IMR-90 (cell line): Measurements from ENCODE around the gene CD33. TPM values are rescaled to one million over a fixed set of nuclear protein-coding genes. Genes with fewer than 3 reads are reported as not detected.

Experiments used
- ATAC-seq: fragments of 200-7000 bp; cut with Tn5 transposase; 2 replicates; pipeline ENCODE4 v1.9.1; 2020; ENCODE audit warnings: low read depth, mild to moderate bottlenecking, moderate library complexity
- BruUV-seq: library from RNA; stranded (reverse); fragments of 400-500 nt; replicated peaks from 2 replicates; lab custom pipeline; 2021; lab: Mats Ljungman, UMichigan
- CTCF ChIA-PET: fragments of 300-600 bp; formaldehyde crosslinking; extraction: SDS; loops from one replicate; lab custom pipeline; 2021; ENCODE audit warnings: antibody characterized with exemption; lab: Yijun Ruan, JAX
- POLR2A ChIA-PET: fragments of 300-600 bp; sonication (Branson Sonifier 250); formaldehyde crosslinking; loops from one replicate; lab custom pipeline; 2022; ENCODE audit warnings: antibody characterized with exemption; ENCODE audit not compliant: unreplicated experiment; lab: Charles Lee
- DNase-seq: peaks from one replicate; pipeline ENCODE4 v3.0.0; 2013
- H2AFZ ChIP-seq: replicated peaks from 2 replicates; pipeline ENCODE3; 2013; ENCODE audit warnings: low read length, mild to moderate bottlenecking; ENCODE audit not compliant: poor library complexity
- H2AK5ac ChIP-seq: 2 replicates; pipeline ENCODE4 v1.6.1; 2013; ENCODE audit warnings: low read depth, low read length, inconsistent platforms
- H2AK9ac ChIP-seq: replicated peaks from 2 replicates; pipeline ENCODE3; 2013; ENCODE audit warnings: mild to moderate bottlenecking, low read depth, low read length, moderate library complexity; ENCODE audit not compliant: poor library complexity
- H2BK120ac ChIP-seq: 2 replicates; pipeline ENCODE4 v1.6.1; 2013; ENCODE audit warnings: low read depth, low read length, inconsistent platforms
- H2BK15ac ChIP-seq: 3 replicates; pipeline ENCODE4 v1.6.1; 2013; ENCODE audit warnings: low read depth, low read length, inconsistent platforms
- H2BK20ac ChIP-seq: 2 replicates; pipeline ENCODE4 v1.6.1; 2013; ENCODE audit warnings: low read depth, mild to moderate bottlenecking, inconsistent platforms, low read length, moderate library complexity
- H2BK5ac ChIP-seq: 2 replicates; pipeline ENCODE4 v1.6.1; 2013; ENCODE audit warnings: mild to moderate bottlenecking, low read depth, low read length, inconsistent platforms; ENCODE audit not compliant: poor library complexity, severe bottlenecking
- H3K14ac ChIP-seq: replicated peaks from 2 replicates; pipeline ENCODE4 v1.6.1; 2013; ENCODE audit warnings: low read depth, low read length, inconsistent platforms
- H3K18ac ChIP-seq: 2 replicates; pipeline ENCODE4 v1.6.1; 2013; ENCODE audit warnings: low read depth, low read length, control low read depth
- H3K23ac ChIP-seq: 2 replicates; pipeline ENCODE4 v1.6.1; 2013; ENCODE audit warnings: low read depth, low read length, inconsistent platforms
- H3K27ac ChIP-seq: 2 replicates; pipeline ENCODE4 v1.5.1; 2013; ENCODE audit warnings: mild to moderate bottlenecking, control low read depth, low read length; ENCODE audit not compliant: insufficient read depth
- H3K27me3 ChIP-seq: 2 replicates; pipeline ENCODE4 v1.6.1; 2013; ENCODE audit warnings: low read length; ENCODE audit not compliant: control insufficient read depth, insufficient read depth
- H3K36me3 ChIP-seq: 2 replicates; pipeline ENCODE4 v1.6.1; 2013; ENCODE audit warnings: low read length, mixed read lengths; ENCODE audit not compliant: control insufficient read depth, insufficient read depth
- H3K4ac ChIP-seq: 2 replicates; pipeline ENCODE4 v1.6.1; 2013; ENCODE audit warnings: low read depth, low read length, inconsistent platforms
- H3K4me1 ChIP-seq: 2 replicates; pipeline ENCODE4 v1.6.1; 2013; ENCODE audit warnings: low read length, mixed read lengths; ENCODE audit not compliant: control insufficient read depth, insufficient read depth
- H3K4me2 ChIP-seq: 2 replicates; pipeline ENCODE4 v1.6.1; 2013; ENCODE audit warnings: low read depth, mild to moderate bottlenecking, control low read depth, low read length, moderate library complexity
- H3K4me3 ChIP-seq: 2 replicates; pipeline ENCODE4 v1.5.1; 2013; ENCODE audit warnings: low read depth, mild to moderate bottlenecking, control low read depth, low read length, moderate library complexity; ENCODE audit not compliant: insufficient read depth
- H3K56ac ChIP-seq: 2 replicates; pipeline ENCODE4 v1.6.1; 2013; ENCODE audit warnings: low read length, inconsistent platforms; ENCODE audit not compliant: insufficient read depth; ENCODE audit errors: extremely low read depth
- H3K79me1 ChIP-seq, 2 experiments: 2 replicates each; pipeline ENCODE4 v1.6.1; 2013; ENCODE audit warnings: low read length in 2 of 2, inconsistent platforms in 1 of 2, low read depth in 1 of 2
- H3K9ac ChIP-seq: 2 replicates; pipeline ENCODE4 v1.6.1; 2013; ENCODE audit warnings: low read depth, low read length, control low read depth
- H3K9me1 ChIP-seq: 2 replicates; pipeline ENCODE4 v1.6.1; 2013; ENCODE audit warnings: low read length, inconsistent platforms; ENCODE audit not compliant: insufficient read depth
- H3K9me3 ChIP-seq: 2 replicates; pipeline ENCODE4 v1.6.1; 2013; ENCODE audit warnings: low read length; ENCODE audit not compliant: control insufficient read depth, insufficient read depth
- H4K20me1 ChIP-seq: 2 replicates; pipeline ENCODE4 v1.6.1; 2013; ENCODE audit warnings: low read length, inconsistent platforms; ENCODE audit not compliant: insufficient read depth
- H4K5ac ChIP-seq: 2 replicates; pipeline ENCODE4 v1.6.1; 2013; ENCODE audit warnings: mild to moderate bottlenecking, low read depth, low read length, control low read depth
- H4K8ac ChIP-seq, 2 experiments: 2 replicates each; pipeline ENCODE4 v1.6.1; 2013; ENCODE audit warnings: low read depth in 2 of 2, low read length in 2 of 2, control low read depth in 1 of 2, inconsistent platforms in 1 of 2
- H4K91ac ChIP-seq: 2 replicates; pipeline ENCODE4 v1.6.1; 2013; ENCODE audit warnings: low read depth, low read length, inconsistent platforms; ENCODE audit not compliant: insufficient read depth
- CEBPB ChIP-seq: IDR thresholded peaks from 2 replicates; pipeline ENCODE4 v1.6.1; 2012; ENCODE audit warnings: low read depth, low read length, improper control_type of control experiment
- CTCF ChIP-seq: conservative IDR thresholded peaks from 2 replicates; pipeline ENCODE4 v1.5.1; 2012; ENCODE audit warnings: mild to moderate bottlenecking, low read depth, low read length, improper control_type of control experiment
- FOS ChIP-seq: fragments of 150-350 bp; IDR thresholded peaks from 2 replicates; pipeline ENCODE4 v1.6.1; 2016; ENCODE audit warnings: low read depth, low read length
- MAFK ChIP-seq: IDR thresholded peaks from 2 replicates; pipeline ENCODE4 v1.6.1; 2012; ENCODE audit warnings: low read depth, low read length, improper control_type of control experiment
- RCOR1 ChIP-seq: IDR thresholded peaks from 2 replicates; pipeline ENCODE4 v1.6.1; 2012; ENCODE audit warnings: mild to moderate bottlenecking, low read length, improper control_type of control experiment; ENCODE audit not compliant: insufficient replicate concordance
- RFX5 ChIP-seq: IDR thresholded peaks from 2 replicates; pipeline ENCODE4 v1.8.0; 2012; ENCODE audit warnings: low read depth, mild to moderate bottlenecking, low read length, moderate library complexity
- WGBS, 2 experiments: methylation state at CpG; one replicate each; pipeline versions ENCODE4 v1.1.5 to v1.1.7; 2013; ENCODE audit warnings: missing lambda C conversion rate in 2 of 2; ENCODE audit not compliant: insufficient read length in 1 of 2; ENCODE audit errors: extremely low coverage in 2 of 2; 5-methylcytosine and 5-hydroxymethylcytosine counted together
- dilution Hi-C: fragments of 300-500 bp; cut with HindIII; formaldehyde crosslinking; loops from one replicate; pipeline ENCODE4 v1.14.3; 2018; ENCODE audit warnings: low sequenced_read_pairs; ENCODE audit not compliant: unreplicated experiment
- in situ Hi-C: fragments of 300-500 bp; cut with MboI; formaldehyde crosslinking; loops from 3 replicates; pipeline ENCODE4 v1.14.3; 2019; ENCODE audit warnings: low sequenced_read_pairs, inconsistent platforms, mixed read lengths
- intact Hi-C: fragments of 100-400 bp; cut with micrococcal nuclease; formaldehyde crosslinking; loops from 2 replicates; pipeline ENCODE4 v1.10.0; 2022
- polyA plus RNA-seq, 3 experiments: library from polyadenylated mRNA; depleted of rRNA; stranded (reverse); fragments of >200 nt; gene quantifications; 2 replicates each; pipeline ENCODE4 v1.2.3, GENCODE V29; 2012; ENCODE audit warnings: low replicate concordance in 1 of 3
- total RNA-seq: library from RNA; depleted of rRNA; stranded (reverse); fragments of >200 nt; gene quantifications from 2 replicates; pipeline ENCODE4 v1.2.3, GENCODE V29; 2012

CD33 gene
- total and polyA plus RNA-seq, 2 of the 4 experiments (the other 2 are of a cell fraction), result not detected

DNA sequence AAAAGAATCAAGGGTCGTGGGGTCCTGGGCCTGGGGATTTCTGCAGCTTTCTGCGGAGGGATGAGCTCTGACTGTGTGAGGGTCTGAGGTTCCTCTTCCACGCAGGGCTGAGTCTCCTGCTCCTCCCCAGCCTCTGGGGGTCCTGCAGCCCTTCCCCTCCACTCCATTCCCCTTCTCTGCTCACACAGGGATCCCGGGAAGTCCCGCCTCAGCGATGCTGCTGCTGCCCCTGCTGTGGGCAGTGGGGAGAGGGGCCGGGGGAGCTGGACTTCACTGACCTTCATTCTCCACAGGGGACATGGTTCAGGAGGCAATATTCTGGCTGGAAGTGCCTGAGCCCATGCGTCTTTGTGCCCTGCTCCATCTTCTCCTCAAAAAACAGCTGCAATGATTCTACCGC is 26.2 kb upstream of the CD33 start:
- Histone ChIP-seq H3K79me1 (no peaks in the 10 kb centered on the region), H2AFZ (no peak overlapping the region), H3K4me2 (no peak overlapping the region), H3K4ac (no peak overlapping the region), H4K91ac (no peak overlapping the region), H3K4me3 (no peak overlapping the region), H3K18ac (no peak overlapping the region), H3K27ac (no peak overlapping the region), H2BK20ac (no peak overlapping the region), H4K5ac (no peak overlapping the region), H3K23ac (no peak overlapping the region), H3K36me3 (no peaks in the 10 kb centered on the region), H4K20me1 (no peaks in the 10 kb centered on the region; the same call in 1 of the 2 replicates), H4K8ac (no peak overlapping the region), H2BK15ac (no peak overlapping the region), H2BK5ac (no peak overlapping the region), H2AK9ac (no peak overlapping the region), H3K14ac (no peak overlapping the region), H2AK5ac (no peak overlapping the region), H2BK120ac (no peak overlapping the region), H3K56ac (no peak overlapping the region), H3K9ac (no peak overlapping the region), H3K4me1 (no peaks in the 10 kb centered on the region), H3K9me3 (peaks cover 14% of the 10 kb centered on the region), H3K27me3 (no peaks in the 10 kb centered on the region), H3K9me1 (no peaks in the 10 kb centered on the region)
- POLR2A ChIA-PET, result no interaction called here
- no peak for DNase-seq
- dilution Hi-C loops, result no loop called here
- CTCF ChIA-PET, result no interaction called here
- in situ Hi-C loops, result no loop called here
- 60% methylated on average over 1 of the region's 9 CpGs; no CpG with 5 or more reads in 1 of the 2 experiments for WGBS, 2 experiments
- no peak for ATAC-seq
- no peak for TF ChIP-seq RCOR1
- no peak for TF ChIP-seq CEBPB
- no peak for TF ChIP-seq CTCF
- TF ChIP-seq MAFK, result no peak
- no peak for TF ChIP-seq RFX5
- TF ChIP-seq FOS, result no peak
- intact Hi-C loops, result no loop called here
- BruUV-seq, result no TSS peak
